ES-I3 (cell line): ENCODE data around the gene UBA3.

Experiments used
- H3K36me3 ChIP-seq: 2 replicates; pipeline ENCODE4 v1.6.1; 2013; ENCODE audit warnings: mild to moderate bottlenecking, low read length, control low read depth, moderate library complexity; ENCODE audit not compliant: insufficient read depth
- H3K4me1 ChIP-seq: 2 replicates; pipeline ENCODE4 v1.6.1; 2013; ENCODE audit warnings: mild to moderate bottlenecking, control low read depth, low read length; ENCODE audit not compliant: insufficient read depth
- H3K9ac ChIP-seq: 2 replicates; pipeline ENCODE4 v1.6.1; 2013; ENCODE audit warnings: low read depth, mild to moderate bottlenecking, low read length, moderate library complexity
- H3K9me3 ChIP-seq: 2 replicates; pipeline ENCODE4 v1.6.1; 2013; ENCODE audit warnings: mild to moderate bottlenecking, low read length, moderate library complexity; ENCODE audit not compliant: control insufficient read depth, insufficient read depth

UBA3 gene

DNA sequence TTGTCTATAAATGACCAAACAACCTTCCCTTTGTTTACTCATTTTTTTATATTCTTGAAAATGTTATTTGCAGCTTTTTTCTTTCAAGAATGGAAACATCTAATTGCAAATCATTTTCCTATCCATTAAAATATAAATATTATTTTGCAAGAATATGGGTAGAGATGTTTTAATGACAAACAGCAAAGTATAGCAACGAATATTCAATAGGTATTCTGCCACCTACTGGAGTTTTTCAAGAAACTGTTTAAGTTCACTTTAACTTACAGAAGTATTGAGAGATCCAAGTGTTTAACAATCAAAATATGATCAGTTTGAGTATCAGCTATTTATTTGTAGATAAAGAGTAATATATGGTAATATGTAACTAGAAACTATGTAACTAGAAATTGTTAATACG lies 59.7 kb downstream of the UBA3 start:
- Histone ChIP-seq H3K9me3 (no peaks in the 10 kb centered on the region), H3K36me3 (no peaks in the 10 kb centered on the region), H3K4me1 (no peaks in the 10 kb centered on the region; the same call in 1 of the 2 replicates), H3K9ac (no peak overlapping the region)

DNA sequence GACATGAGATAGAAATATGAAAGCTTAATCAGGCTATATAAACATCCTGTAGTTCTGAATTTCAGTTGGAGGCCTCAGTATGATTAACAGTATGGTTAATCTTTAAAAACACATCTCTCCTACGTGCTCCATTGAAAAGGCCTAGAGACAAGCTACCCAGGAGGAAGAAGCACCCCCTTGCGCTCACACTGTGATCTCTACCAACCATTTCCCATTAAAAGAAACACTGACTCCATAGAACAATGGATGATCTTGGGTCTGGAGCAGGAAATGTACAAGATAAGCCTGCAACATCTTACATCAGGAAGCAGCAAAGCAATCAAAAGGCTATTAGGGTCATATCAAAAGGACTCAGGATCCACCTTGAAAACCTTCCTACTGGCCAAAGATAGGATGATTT lies 63.3 kb downstream of the UBA3 start:
- no peaks in the 10 kb centered on the region for H3K36me3 ChIP-seq
- H3K4me1 ChIP-seq, result peaks cover 4% of the 10 kb centered on the region
- no peaks in the 10 kb centered on the region for H3K9me3 ChIP-seq
- no peak overlapping the region for H3K9ac ChIP-seq

DNA sequence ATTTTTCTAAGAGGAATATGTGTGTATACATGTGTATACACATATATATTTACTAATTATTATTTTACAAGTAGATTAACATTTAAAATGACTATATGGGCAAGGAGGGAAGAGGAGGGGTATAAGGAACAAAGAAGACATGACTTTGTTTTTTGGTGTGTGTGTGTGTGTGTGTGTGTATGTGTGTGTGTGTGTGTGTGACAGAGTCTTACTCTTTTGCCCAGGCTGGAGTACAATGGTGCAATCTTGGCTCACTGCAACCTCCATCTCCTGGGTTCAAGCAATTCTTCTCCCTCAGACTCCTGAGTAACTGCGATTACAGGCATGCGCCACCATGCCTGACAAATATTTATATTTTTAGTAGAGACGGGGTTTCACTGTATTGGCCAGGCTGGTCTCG lies 64.1 kb downstream of the UBA3 start:
- no peaks in the 10 kb centered on the region for H3K36me3 ChIP-seq
- H3K4me1 ChIP-seq, result peaks cover 12% of the 10 kb centered on the region
- no peak overlapping the region for H3K9ac ChIP-seq
- no peaks in the 10 kb centered on the region for H3K9me3 ChIP-seq

DNA sequence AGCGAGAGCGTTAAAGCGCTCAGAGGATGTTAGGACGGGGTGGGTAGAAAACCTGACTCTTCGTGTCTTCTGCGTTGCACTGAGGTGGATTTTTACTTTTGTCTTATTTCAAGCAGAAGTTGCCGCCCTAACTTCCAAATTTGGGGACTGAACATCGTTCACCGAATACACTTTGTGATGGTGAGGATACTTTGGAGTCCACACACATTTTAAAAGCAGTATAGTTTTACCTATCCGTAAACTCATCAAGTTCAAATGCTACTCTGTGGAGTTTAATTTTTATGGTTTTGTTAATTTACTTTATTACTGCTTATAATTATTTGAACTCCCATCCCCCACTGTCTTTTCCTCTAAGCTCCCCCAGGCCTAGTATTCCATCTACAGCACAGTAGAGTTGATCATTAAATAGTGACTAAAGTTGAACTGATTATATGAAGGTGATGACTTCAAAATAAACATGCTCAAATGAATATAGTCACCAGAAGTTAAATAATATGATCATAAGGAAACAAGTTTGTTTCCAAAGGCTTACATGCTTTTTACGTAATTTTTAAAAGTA lies 66.1 kb downstream of the UBA3 start:
- Histone ChIP-seq H3K9me3 (no peaks in the 10 kb centered on the region), H3K36me3 (no peaks in the 10 kb centered on the region), H3K9ac (peak overlapping the region; percentile 86), H3K4me1 (peaks cover 29% of the 10 kb centered on the region)

DNA sequence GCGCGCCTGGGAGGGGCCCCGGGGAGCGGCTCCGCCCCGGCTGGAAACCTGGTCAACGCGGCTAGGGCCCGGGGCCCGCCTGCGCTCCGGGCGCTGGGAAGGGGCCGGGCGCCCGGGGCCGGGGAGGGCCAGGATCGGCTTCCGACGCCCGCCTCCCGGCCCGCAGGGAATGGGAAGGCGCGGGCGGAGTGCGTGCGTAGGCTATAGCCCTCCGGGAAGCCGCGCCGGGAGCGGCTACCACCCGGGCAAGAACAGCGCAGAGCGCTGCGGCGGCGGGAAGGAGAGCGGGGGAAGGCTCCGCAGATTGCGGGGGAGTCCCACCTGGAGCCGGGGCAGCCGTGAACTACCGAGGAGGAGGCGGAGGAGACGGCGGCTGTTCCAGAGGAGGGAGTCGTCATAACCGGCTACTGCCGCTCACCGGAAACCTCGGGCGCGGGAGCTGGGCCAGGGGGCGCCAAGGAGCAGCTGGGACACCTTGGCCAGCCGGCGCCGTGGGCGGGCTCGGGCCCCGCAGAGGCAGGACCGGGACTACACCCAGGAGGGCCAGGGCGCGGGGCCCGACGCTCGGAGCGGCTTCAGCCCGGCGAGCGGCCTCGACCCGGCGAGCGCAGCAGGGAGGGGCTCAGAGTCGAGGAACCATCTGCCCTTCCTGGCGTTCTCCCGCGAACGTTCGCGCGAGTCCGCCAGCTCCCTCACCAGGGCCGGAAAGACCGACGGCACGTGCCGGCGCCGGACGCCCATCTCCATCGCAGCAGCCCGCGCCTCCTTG lies 66.7 kb downstream of the UBA3 start, which contains the start of gene EOGT:
EOGT (minus strand) TSS at position 432 of the 769 bp plus-strand sequence. CDS start 3,838 bp downstream, outside the sequence.
- Histone ChIP-seq H3K9ac (peak within 1 kb of the TSS; percentile 86), H3K4me1 (peaks cover 35% of the 10 kb centered on the region), H3K9me3 (no peaks in the 10 kb centered on the region), H3K36me3 (no peaks in the 10 kb centered on the region)

DNA sequence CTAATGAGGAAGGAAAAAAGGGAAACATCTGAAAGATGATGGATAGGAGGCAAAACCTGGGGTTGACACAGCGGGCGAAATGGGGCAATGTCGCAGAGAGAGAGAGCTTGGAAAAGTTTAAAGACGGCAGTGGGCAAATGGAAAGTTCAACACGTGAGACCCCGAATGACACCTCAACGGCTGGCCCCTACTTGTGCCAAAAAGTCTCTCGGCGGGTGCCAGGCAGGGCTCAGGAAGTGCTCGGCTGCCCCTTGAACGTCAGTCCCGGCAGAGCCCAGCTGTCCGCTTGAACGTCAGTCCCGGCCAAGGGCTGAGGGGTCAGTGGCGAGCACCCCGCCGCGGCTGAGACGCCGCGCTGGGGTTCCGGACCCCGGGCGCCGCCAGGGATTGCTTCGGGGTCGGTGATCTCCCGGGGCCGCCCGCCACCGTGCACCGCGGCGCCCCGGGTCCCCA lies 67.3 kb downstream of the UBA3 start:
- peak overlapping the region; percentile 86 for H3K9ac ChIP-seq
- 0 out of 2 replicates have a peak, but pooled peaks cover 3% of the 10 kb centered on the region for H3K36me3 ChIP-seq

DNA sequence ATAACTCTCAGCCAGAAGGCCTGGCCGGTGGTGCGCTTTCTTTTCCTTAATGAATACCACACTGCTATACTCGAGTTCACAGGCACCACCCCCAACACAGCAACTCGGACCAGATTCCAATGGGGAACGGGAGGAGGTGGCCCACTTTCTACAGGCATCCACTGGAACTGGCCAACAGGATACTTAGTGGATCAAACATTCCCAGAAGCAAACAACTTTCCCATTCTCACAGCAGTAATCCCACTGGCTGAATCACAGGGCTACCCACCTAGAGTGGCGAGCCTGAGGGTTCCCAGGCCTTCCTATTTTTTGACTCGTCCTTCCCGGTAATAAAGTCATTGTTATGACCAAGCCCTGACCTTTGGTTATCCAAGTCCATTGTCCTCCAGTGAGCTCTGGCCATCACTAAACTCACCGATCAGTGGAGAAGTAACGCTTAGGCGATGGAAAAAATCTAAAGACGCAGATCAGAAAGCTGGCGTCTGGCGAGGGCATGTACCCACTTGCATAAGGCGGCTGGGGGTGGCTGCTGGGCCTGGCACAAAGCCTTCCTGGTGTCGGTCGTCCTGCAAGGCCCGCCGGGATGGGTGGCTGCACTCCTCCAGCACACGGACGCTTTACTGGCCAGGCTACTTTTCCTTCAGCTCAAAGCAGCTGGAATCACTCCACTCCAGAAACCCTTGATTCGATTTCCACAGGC lies 67.9 kb downstream of the UBA3 start:
- H3K9ac ChIP-seq, result peak overlapping the region; percentile 86

More for the DNA sequence above, 67.3 kb downstream of the UBA3 start:
- H3K9me3 ChIP-seq, result no peaks in the 10 kb centered on the region
- H3K4me1 ChIP-seq, result peaks cover 41% of the 10 kb centered on the region

DNA sequence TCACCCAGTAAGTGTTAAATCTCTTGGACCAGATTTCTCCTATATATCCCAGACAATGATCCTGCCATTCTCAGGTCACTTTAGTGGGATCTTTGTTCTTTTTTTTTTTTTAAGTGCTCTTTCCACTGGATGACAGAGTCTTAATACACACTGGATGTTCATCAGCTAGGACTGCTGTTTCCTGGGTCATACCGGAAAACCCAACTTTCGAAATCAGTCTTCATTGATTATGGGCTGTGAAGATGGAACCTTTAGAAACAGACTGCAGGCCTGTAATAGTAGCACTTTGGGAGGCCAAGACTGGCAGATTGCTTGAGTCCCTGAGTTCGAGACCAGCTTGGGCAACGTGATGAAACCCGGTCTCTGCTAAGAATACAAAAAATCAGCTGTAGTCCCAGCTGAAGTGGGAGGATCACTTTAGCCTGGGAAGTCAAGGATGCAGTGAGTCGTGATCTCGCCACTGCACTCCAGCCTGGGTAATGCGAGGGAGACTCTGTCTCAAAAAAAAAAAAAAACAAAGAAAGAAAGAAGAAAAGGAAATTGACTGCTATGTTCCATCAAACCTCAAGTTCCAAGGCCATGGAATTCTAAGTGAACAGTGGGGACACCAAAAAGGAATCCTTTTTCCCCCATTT lies 69.0 kb downstream of the UBA3 start:
- Histone ChIP-seq H3K36me3 (peaks cover 9% of the 10 kb centered on the region; the same call in 1 of the 2 replicates), H3K9me3 (no peaks in the 10 kb centered on the region), H3K4me1 (peaks cover 42% of the 10 kb centered on the region), H3K9ac (no peak overlapping the region)

More for the DNA sequence above, 67.9 kb downstream of the UBA3 start:
- H3K4me1 ChIP-seq, result peaks cover 42% of the 10 kb centered on the region
- H3K36me3 ChIP-seq, result 0 out of 2 replicates have a peak, but pooled peaks cover 3% of the 10 kb centered on the region
- no peaks in the 10 kb centered on the region for H3K9me3 ChIP-seq

DNA sequence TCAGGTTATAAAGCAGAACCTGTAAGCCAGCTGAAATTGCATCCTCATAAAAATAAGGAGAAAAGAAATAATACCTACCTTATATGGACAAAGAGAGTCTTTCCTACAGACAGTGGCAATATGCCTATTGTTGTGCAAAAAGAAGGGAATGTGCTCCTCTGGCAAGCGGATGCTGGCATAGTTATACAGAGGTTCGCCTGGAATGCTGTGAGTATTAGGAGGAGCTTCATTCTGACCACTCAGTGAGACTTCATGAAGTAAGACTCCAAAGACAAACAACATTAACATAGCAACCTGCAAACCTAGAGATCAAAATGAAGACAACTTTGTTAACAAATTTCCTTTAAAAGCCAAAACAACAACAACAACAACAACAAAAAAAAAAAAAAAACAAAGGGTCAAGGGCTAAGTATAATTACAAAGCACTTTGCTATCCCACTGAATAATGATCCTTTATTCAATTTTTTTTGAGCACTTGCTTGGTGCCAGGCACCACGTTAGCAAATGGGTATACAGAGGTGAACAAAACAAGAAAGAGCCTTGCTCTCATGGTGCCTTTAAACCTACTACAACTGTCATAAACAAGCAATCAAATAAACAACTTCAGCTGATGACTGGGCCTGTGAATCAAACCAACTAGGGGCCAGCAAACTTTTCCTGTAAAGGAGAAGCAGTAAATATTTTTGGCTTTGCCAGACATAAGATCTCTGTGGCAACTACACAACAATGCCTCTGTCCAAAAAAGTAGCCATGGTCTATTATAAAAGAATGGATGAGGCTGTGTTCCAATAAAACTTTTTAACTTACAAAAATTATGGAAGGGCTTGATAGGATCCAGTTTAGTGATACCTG lies 70.4 kb downstream of the UBA3 start:
- Histone ChIP-seq H3K9ac (no peak overlapping the region; the same call in 1 of the 2 replicates), H3K36me3 (peaks cover 16% of the 10 kb centered on the region; the same call in 1 of the 2 replicates), H3K4me1 (peaks cover 42% of the 10 kb centered on the region), H3K9me3 (no peaks in the 10 kb centered on the region)

DNA sequence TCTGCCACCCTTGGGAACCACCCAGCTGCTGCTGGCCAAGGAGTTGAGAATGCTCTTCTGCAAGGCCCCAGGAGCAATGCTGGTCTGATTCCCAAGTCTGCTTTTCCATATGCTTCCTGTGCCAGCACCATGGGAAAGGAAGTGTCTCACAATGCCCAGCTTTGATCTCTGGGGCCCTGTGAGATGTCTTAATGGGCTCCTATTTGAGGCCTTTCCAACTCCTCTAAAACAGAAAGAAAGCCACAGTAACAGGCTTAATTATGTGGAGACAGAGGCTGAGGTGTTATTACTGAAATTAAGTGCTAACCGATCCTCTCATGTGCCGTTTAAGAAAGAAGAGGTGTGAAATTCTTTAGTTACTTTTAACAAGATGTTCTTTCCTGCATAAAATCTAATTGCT lies 71.2 kb downstream of the UBA3 start:
- H3K4me1 ChIP-seq, result peaks cover 42% of the 10 kb centered on the region
- H3K36me3 ChIP-seq, result peaks cover 16% of the 10 kb centered on the region

DNA sequence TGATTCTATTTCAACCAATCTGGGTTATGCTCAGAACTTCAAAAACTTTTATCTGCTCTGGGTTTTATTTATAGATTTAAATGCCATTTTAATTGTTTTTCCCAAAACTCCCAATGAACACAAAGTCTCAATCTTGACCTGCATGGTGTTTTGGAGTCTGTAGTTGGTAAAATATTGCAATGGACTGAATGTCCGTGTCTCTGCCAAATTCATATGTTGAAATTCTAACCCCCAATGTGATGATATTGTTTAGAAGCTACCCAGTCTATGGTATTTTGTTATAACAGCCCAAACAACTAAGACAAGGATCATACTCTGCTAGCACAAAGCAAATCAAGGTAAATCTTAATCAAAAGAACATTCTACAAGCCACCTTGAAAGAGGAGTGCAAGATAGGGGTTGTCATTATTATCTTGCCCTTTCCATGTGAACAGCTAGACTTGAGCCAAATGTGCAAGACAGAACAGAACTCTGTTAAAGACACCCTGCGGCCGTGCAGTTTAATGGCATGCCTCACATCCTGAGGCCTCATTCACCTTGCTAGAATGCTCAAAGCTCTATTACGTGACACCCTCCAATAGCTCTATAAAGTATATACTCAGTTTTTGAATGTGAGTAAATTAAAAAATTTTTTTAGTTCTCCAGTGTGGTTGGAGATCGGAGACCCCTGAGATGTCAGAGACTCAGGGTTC lies 74.2 kb downstream of the UBA3 start:
- Histone ChIP-seq H3K36me3 (peaks cover 25% of the 10 kb centered on the region), H3K4me1 (peaks cover 29% of the 10 kb centered on the region), H3K9me3 (no peaks in the 10 kb centered on the region), H3K9ac (no peak overlapping the region)

More for the DNA sequence above, 71.2 kb downstream of the UBA3 start:
- Histone ChIP-seq H3K9me3 (no peaks in the 10 kb centered on the region), H3K9ac (no peak overlapping the region)

DNA sequence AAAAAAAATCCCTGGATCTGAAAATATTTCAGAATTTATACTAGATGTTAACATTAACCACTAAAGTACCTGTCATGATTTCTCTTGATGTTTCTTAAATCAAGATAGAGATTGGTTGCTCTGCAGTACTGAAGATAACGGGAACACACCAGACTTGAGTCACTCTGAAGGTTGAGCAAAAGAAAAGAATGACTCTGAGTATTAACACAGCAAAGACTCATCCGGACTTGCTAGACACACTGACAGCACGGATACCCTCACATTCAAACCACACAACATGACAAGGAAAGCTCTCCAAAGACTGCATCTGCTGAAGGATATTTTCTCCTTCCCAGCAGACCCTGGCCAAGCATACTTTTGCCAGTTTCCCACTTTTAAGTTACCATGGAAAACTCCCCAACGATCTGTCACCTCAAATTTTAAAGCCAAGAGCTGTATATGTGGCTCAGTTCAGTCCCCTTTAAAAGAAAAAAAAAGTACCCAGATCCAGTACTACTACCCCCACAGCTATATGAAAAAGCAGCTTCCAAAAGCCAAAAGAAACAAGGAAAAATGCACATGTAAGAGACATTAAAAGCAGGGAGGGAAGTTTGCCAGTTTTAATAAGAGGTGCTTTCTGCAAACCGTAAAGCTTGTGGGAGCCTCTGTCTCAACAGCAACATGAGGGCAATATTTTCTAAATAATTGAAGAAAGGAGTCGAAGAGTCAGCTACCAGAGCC lies 74.9 kb downstream of the UBA3 start:
- Histone ChIP-seq H3K9me3 (no peaks in the 10 kb centered on the region), H3K36me3 (peaks cover 25% of the 10 kb centered on the region), H3K4me1 (peaks cover 22% of the 10 kb centered on the region), H3K9ac (no peak overlapping the region)
